Endothelial cell of umbilical vein (primary cell): Measurements from ENCODE around the gene MED29. TPM values are rescaled to one million over a fixed set of nuclear protein-coding genes. Genes with fewer than 3 reads are reported as not detected.

ENCODE experiments used
- BruUV-seq: library from RNA; stranded (reverse); fragments of 400-500 nt; replicated peaks from 2 replicates; lab custom pipeline; 2021; lab: Mats Ljungman, UMichigan
- CTCF ChIA-PET: fragments of 300-600, 350-600 bp; sonication (Branson Sonifier 250); formaldehyde crosslinking; loops from one replicate; lab custom pipeline; 2021; ENCODE audit warnings: antibody characterized with exemption, inconsistent platforms; lab: Charles Lee
- POLR2A ChIA-PET: fragments of 300-600, 350-600 bp; sonication (Branson Sonifier 250); formaldehyde crosslinking; loops from one replicate; lab custom pipeline; 2021; ENCODE audit warnings: antibody characterized with exemption, inconsistent platforms; lab: Charles Lee
- DNase-seq: peaks from one replicate; pipeline ENCODE4 v3.0.0-alpha.2; 2011; ENCODE audit warnings: low read depth, low spot score
- FAIRE-seq: peaks from 2 replicates; lab custom pipeline; 2011; peaks lifted over from hg19 to GRCh38; lab: Jason Lieb, UNC
- H2AFZ ChIP-seq: 2 replicates; pipeline ENCODE4 v1.6.0; 2012; ENCODE audit warnings: low read depth, low read length, control low read depth, inconsistent platforms
- H3K27ac ChIP-seq: 2 replicates; pipeline ENCODE4 v1.5.1; 2011; ENCODE audit warnings: low read depth, mild to moderate bottlenecking, control low read depth, low read length, moderate library complexity; ENCODE audit not compliant: insufficient read depth
- H3K27me3 ChIP-seq, 2 experiments: 2 replicates each; pipeline versions ENCODE4 v1.6.0 to v1.6.1; 2011; ENCODE audit warnings: low read length in 2 of 2, mixed read lengths in 1 of 2; ENCODE audit not compliant: control insufficient read depth in 2 of 2, insufficient read depth in 2 of 2
- H3K36me3 ChIP-seq, 2 experiments: 2 replicates in 1 of 2; 3 replicates in 1 of 2; pipeline ENCODE4 v1.5.1; 2011; ENCODE audit warnings: low read length in 2 of 2, mild to moderate bottlenecking in 1 of 2, moderate library complexity in 1 of 2; ENCODE audit not compliant: control insufficient read depth in 2 of 2, insufficient read depth in 2 of 2; ENCODE audit errors: extremely low read depth in 1 of 2
- H3K4me1 ChIP-seq: 3 replicates; pipeline ENCODE4 v1.5.1; 2011; ENCODE audit warnings: mild to moderate bottlenecking, low read length; ENCODE audit not compliant: control insufficient read depth, insufficient read depth; ENCODE audit errors: extremely low read depth
- H3K4me2 ChIP-seq: 2 replicates; pipeline ENCODE4 v1.6.1; 2011; ENCODE audit warnings: low read length, control low read depth, mixed read lengths; ENCODE audit not compliant: insufficient read depth
- H3K4me3 ChIP-seq, 3 experiments: fragments of 200-600 bp in 1 of 3; sonication (generic), shearing (Covaris generic) in 1 of 3; replicated peaks in 1 of 3; 2 replicates each; pipeline ENCODE4 v1.5.1; 2011 to 2016; ENCODE audit warnings: control low read depth in 3 of 3, low read length in 3 of 3, mild to moderate bottlenecking in 2 of 3, inconsistent platforms in 1 of 3, low read depth in 1 of 3, moderate library complexity in 1 of 3; ENCODE audit not compliant: insufficient read depth in 1 of 3
- H3K79me2 ChIP-seq: 2 replicates; pipeline ENCODE4 v1.6.0; 2012; ENCODE audit warnings: low read length, inconsistent platforms; ENCODE audit not compliant: control insufficient read depth, insufficient read depth
- H3K9ac ChIP-seq: replicated peaks from 2 replicates; pipeline ENCODE3; 2011; ENCODE audit warnings: low read length, control low read depth; ENCODE audit not compliant: insufficient read depth; ENCODE audit errors: extremely low read depth
- H3K9me1 ChIP-seq: replicated peaks from 3 replicates; pipeline ENCODE4 v1.6.0; 2011; ENCODE audit warnings: mild to moderate bottlenecking, low read length; ENCODE audit not compliant: control insufficient read depth, insufficient read depth; ENCODE audit errors: extremely low read depth
- H3K9me3 ChIP-seq: replicated peaks from 2 replicates; pipeline ENCODE4 v1.5.1; 2012; ENCODE audit warnings: low read length, inconsistent platforms; ENCODE audit not compliant: control insufficient read depth, insufficient read depth
- H4K20me1 ChIP-seq: replicated peaks from 2 replicates; pipeline ENCODE3; 2011; ENCODE audit warnings: mild to moderate bottlenecking, low read length; ENCODE audit not compliant: control insufficient read depth, insufficient read depth; ENCODE audit errors: extremely low read depth
- FOS ChIP-seq: IDR thresholded peaks from 2 replicates; pipeline ENCODE4 v1.6.1; 2011; ENCODE audit warnings: mild to moderate bottlenecking, low read length, moderate library complexity, borderline replicate concordance; ENCODE audit not compliant: insufficient read depth
- GATA2 ChIP-seq: IDR thresholded peaks from 2 replicates; pipeline ENCODE4 v1.7.0; 2011; ENCODE audit warnings: low read depth, mild to moderate bottlenecking, moderate library complexity, mixed read lengths, low read length; ENCODE audit not compliant: insufficient read length, insufficient read depth
- POLR2A ChIP-seq: IDR thresholded peaks from 2 replicates; pipeline ENCODE4 v1.6.1; 2012; ENCODE audit warnings: low read depth, mild to moderate bottlenecking, control low read depth, low read length
- POLR2AphosphoS5 ChIP-seq: IDR thresholded peaks from 2 replicates; pipeline ENCODE4 v1.6.1; 2012; ENCODE audit warnings: low read depth, mild to moderate bottlenecking, control low read depth, low read length, moderate library complexity; ENCODE audit not compliant: insufficient read depth
- dilution Hi-C: fragments of 300-500 bp; cut with MboI; formaldehyde crosslinking; loops from one replicate; pipeline ENCODE4 v1.15.0; 2019; ENCODE audit warnings: low sequenced_read_pairs; ENCODE audit not compliant: extremely low pct_ligation_motif_present
- intact Hi-C: fragments of 100-400 bp; cut with micrococcal nuclease; formaldehyde crosslinking; loops from one replicate; pipeline ENCODE4 v1.10.0; 2022
- polyA plus RNA-seq, 4 experiments: library from polyadenylated mRNA; depleted of rRNA in 3 of 4; stranded (reverse) in 3 of 4; unstranded in 1 of 4; fragments of >200 nt; gene quantifications; 2 replicates each; pipeline versions ENCODE4 v1.2.1 to v1.2.3, GENCODE V29; 2011 to 2012; ENCODE audit warnings: missing spikeins in 1 of 4
- total RNA-seq: library from RNA; stranded (reverse); gene quantifications from 2 replicates; pipeline ENCODE4 v1.2.3, GENCODE V29; 2021
- TF ChIP-seq, protein P1 (sequence below), 2 donors: IDR thresholded peaks; 1 replicate in 1 of 2; 2 replicates in 1 of 2; pipeline ENCODE4 v1.5.1; 2011; ENCODE audit warnings: low read length in 2 of 2, mild to moderate bottlenecking in 2 of 2, moderate library complexity in 2 of 2, control low read depth in 1 of 2, inconsistent platforms in 1 of 2, low read depth in 1 of 2; ENCODE audit not compliant: insufficient read depth in 1 of 2; ENCODE audit errors: extremely low read depth in 1 of 2

Gene MED29
- total and polyA plus RNA-seq, 2 donors (not counting 3 experiments of a cell fraction or from before 2014, with no cell fraction given): 25.5 to 50.4 TPM

DNA sequence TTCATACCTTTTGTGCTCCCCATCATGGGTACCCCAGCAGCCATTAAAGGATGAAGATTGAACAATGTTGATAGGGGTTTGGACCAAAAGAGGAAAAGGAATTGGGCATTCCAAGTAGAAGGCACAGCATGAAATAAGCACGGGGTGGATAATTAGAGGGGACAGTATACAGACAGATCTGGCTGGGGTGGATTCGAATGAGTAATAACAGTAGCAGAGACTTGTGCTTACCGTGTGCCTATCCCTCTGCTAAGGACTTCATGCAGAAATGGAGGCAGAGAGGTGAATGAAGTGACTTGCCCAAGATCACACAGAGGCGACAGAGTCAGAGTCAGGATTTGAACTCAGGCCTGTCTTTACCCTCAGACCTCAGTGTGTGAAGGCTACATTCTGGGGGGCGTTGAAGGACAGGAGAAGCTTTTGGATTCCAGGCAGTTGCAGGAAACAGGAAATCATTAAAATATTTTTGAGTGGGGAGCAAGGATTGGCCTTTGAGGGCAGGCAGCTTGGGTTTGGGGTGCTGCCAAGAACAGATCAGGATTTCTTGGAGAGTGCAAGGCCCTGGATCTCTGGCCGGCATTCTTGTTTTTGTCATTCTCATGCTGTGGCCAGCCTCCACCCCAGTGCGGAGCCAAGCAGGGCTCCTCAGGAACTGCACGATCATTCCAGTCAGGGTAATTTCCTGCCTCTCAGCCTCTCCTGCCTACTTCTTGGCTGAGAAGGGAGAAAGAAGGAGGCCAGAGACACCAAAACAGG, 19.0 kb upstream of the MED29 start:
- no peaks in the 10 kb centered on the region for H3K27me3 ChIP-seq
- peak overlapping the region; percentile 65 for H3K9ac ChIP-seq
- no peaks in the 10 kb centered on the region for H3K9me1 ChIP-seq
- H3K4me2 ChIP-seq: peak overlapping the region; percentile 9
- dilution Hi-C loops: no loop called here
- TF ChIP-seq GATA2 (no peak), POLR2A (peak; percentile 24)
- CTCF ChIA-PET: interaction anchor here (1.1 kb wide), 1 partner anchor 14 kb away, joined by 4 read pairs; no protein-coding TSS in a partner anchor
- POLR2A ChIA-PET: interaction anchor here (1.1 kb wide), 1 partner anchor 19 kb away, joined by 3 read pairs; the partner anchor contains the start of genes MED29 and PAF1
- no TSS peak for BruUV-seq
- no peak overlapping the region for H3K4me3 ChIP-seq
- peaks cover 25 to 32% of the 10 kb centered on the region in 2 experiments for H3K36me3 ChIP-seq
- no peak overlapping the region for H2AFZ ChIP-seq
- FAIRE-seq (peak; percentile 97), DNase-seq (peak; percentile 75)
- H3K27ac ChIP-seq: peak overlapping the region; percentile 85
- no peaks in the 10 kb centered on the region for H4K20me1 ChIP-seq
- no peaks in the 10 kb centered on the region for H3K9me3 ChIP-seq
- intact Hi-C loops: loop anchor here (1.0 to 2.0 kb wide), 2 partner anchors 29 to 40 kb away; partner anchors contain the start of genes PLEKHG2 and SAMD4B
- H3K4me1 ChIP-seq: peaks cover 18% of the 10 kb centered on the region
- peaks cover 2% of the 10 kb centered on the region for H3K79me2 ChIP-seq

DNA sequence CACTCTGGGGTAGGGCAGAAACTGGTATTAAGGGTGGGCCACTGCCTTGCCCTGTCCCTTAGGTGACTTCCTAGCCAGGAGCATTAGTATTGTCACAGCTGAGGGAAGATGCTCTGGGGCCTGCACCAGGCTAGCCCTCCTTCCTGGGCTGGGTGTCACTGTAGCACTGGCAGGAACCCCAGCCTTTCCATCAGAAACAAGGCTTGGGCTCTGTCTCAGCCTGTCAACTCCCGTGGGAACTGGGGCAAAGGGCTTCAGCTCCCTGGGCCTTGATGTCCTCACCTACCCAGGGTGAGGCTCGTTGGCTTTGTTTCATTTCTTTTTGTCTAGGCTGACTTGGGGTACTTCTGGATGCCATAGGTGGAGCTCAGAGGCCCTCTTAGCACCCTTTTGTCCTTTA, 18.2 kb upstream of the MED29 start:
- FAIRE-seq (no peak), DNase-seq (no peak)
- Histone ChIP-seq H3K36me3 (peaks cover 28 to 39% of the 10 kb centered on the region in 2 experiments), H3K27me3 (no peaks in the 10 kb centered on the region), H3K4me3 (no peak overlapping the region), H3K4me1 (peaks cover 18% of the 10 kb centered on the region), H3K9me1 (no peaks in the 10 kb centered on the region), H3K9me3 (no peaks in the 10 kb centered on the region), H2AFZ (no peak overlapping the region), H3K27ac (peak overlapping the region; percentile 85), H3K9ac (peak overlapping the region; percentile 65), H3K4me2 (peak overlapping the region; percentile 9), H4K20me1 (no peaks in the 10 kb centered on the region), H3K79me2 (peaks cover 2% of the 10 kb centered on the region)
- POLR2A ChIA-PET: interaction anchor here (1.1 kb wide), 1 partner anchor 18 kb away, joined by 3 read pairs; the partner anchor contains the start of genes MED29 and PAF1
- TF ChIP-seq FOS: no peak
- TF ChIP-seq POLR2AphosphoS5: no peak
- TF ChIP-seq, protein P1, sequence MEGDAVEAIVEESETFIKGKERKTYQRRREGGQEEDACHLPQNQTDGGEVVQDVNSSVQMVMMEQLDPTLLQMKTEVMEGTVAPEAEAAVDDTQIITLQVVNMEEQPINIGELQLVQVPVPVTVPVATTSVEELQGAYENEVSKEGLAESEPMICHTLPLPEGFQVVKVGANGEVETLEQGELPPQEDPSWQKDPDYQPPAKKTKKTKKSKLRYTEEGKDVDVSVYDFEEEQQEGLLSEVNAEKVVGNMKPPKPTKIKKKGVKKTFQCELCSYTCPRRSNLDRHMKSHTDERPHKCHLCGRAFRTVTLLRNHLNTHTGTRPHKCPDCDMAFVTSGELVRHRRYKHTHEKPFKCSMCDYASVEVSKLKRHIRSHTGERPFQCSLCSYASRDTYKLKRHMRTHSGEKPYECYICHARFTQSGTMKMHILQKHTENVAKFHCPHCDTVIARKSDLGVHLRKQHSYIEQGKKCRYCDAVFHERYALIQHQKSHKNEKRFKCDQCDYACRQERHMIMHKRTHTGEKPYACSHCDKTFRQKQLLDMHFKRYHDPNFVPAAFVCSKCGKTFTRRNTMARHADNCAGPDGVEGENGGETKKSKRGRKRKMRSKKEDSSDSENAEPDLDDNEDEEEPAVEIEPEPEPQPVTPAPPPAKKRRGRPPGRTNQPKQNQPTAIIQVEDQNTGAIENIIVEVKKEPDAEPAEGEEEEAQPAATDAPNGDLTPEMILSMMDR (IDR thresholded peaks at IDR 0.05; ENCODE audit: extremely low read depth in 1 of 2, insufficient read depth in 1 of 2, low read depth in 1 of 2, low read length in 2 of 2): no peak
- CTCF ChIA-PET: interaction anchor here (1.1 kb wide), 1 partner anchor 14 kb away, joined by 4 read pairs; no protein-coding TSS in a partner anchor
- dilution Hi-C loops (no loop called here), intact Hi-C loops (loop anchor here (1.0 to 2.0 kb wide), 2 partner anchors 30 to 39 kb away; partner anchors contain the start of genes PLEKHG2 and SAMD4B)
- no TSS peak for BruUV-seq
